Omental fat pad (tissue), 4 donors: ENCODE measurements around the gene AKT1S1. TPM values are rescaled to one million over a fixed set of nuclear protein-coding genes. Genes with fewer than 3 reads are reported as not detected.

Experiments
- ATAC-seq: fragments of 150-250 bp; one replicate; pipeline ENCODE4 v1.9.1; 2016; ENCODE audit warnings: mild to moderate bottlenecking, moderate library complexity; ENCODE audit not compliant: low FRiP score
- DNase-seq: peaks from one replicate; pipeline ENCODE4 v3.0.0-alpha.2; 2019; ENCODE audit warnings: low spot score
- total RNA-seq, 4 donors: library from RNA; depleted of rRNA; stranded (reverse); fragments of >200 nt; gene quantifications; one replicate each; pipeline ENCODE4 v1.1.0, GENCODE V29; 2016
- TF ChIP-seq, protein P1 (sequence below), 3 donors: fragments of 450-650 bp; IDR thresholded peaks; one replicate each; pipeline ENCODE4 v1.5.1; 2016 to 2017; ENCODE audit warnings: antibody characterized with exemption in 3 of 3, mild to moderate bottlenecking in 3 of 3, moderate library complexity in 2 of 3

The AKT1S1 gene
- total RNA-seq, 4 donors from 2014 or later: 12.2 to 18.3 (median 14.7) TPM

DNA sequence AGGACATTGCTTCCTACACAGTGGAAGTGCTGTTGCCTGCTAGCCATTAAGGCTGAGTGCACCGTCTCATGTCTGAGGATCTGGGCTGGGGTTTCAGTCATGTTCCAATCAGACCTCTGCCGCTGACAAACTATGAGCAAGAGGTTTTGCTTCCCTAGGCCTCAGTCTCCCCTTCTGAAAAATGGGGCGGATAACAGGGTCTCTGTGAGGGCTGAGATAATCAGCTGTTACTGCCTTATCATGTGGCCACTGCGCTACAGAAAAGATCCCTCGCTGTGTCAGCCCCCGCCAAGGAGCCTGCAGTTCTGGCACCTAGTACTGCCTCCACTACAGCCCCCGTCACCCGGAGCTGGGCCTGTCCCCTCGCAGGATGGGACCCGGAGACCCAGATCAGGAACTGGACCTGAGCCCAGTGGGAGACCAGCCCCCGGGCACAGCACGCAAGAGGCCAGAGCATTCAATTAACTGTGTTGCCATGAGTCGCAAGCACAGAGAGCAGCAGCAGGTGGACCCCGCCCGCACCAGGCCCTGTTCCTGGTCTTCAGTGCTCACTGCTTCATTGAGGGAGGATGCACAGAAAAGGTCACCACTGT lies 6.8 kb downstream of the AKT1S1 start:
- ATAC-seq (no peak), DNase-seq (no peak)
- TF ChIP-seq, protein P1, sequence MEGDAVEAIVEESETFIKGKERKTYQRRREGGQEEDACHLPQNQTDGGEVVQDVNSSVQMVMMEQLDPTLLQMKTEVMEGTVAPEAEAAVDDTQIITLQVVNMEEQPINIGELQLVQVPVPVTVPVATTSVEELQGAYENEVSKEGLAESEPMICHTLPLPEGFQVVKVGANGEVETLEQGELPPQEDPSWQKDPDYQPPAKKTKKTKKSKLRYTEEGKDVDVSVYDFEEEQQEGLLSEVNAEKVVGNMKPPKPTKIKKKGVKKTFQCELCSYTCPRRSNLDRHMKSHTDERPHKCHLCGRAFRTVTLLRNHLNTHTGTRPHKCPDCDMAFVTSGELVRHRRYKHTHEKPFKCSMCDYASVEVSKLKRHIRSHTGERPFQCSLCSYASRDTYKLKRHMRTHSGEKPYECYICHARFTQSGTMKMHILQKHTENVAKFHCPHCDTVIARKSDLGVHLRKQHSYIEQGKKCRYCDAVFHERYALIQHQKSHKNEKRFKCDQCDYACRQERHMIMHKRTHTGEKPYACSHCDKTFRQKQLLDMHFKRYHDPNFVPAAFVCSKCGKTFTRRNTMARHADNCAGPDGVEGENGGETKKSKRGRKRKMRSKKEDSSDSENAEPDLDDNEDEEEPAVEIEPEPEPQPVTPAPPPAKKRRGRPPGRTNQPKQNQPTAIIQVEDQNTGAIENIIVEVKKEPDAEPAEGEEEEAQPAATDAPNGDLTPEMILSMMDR (IDR thresholded peaks at IDR 0.05): no peak

DNA sequence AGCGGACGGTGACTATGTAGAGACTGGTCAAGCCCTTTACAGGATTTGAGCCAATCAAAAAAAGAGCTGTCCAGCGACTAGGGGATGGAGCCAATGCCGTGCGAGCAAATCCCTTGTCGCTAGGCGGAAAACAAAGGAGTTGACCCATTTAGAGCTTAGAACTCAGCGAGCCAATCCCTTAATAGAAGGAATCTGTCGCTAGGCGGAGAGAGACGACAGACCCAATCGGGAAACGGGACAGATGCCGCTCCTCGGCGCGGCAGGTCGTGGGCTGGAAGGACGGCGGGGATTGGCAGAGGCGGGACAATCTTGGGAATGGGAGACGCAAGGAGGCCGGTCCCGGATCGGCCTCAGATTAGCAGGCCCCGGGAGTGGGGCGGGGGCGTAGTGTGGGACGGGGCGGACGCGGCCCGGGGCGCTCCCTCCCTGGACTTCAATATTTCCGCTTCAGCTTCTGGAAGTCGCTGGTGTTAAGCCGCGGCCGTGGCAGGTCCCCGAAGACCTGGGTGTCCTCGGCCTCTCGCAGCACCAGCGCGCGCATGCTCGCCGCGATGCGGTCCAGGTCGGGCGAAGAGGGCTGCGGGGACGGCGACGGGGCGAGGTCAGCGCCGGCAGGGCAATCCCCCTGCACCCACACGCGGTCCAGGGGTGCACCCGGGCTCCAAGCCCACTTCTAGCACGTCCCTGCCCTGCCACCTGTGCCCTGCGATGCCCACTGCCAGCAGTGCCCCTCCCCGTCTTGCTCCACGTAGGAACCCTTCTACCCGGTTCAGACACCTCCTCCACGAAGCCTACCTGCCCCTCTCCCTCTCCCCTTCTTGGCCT lies 7.5 kb downstream of the AKT1S1 start:
- peak; percentile 79 for DNase-seq
- TF ChIP-seq, protein P1 (IDR thresholded peaks at IDR 0.05): no peak
- peak; percentile 86 for ATAC-seq

DNA sequence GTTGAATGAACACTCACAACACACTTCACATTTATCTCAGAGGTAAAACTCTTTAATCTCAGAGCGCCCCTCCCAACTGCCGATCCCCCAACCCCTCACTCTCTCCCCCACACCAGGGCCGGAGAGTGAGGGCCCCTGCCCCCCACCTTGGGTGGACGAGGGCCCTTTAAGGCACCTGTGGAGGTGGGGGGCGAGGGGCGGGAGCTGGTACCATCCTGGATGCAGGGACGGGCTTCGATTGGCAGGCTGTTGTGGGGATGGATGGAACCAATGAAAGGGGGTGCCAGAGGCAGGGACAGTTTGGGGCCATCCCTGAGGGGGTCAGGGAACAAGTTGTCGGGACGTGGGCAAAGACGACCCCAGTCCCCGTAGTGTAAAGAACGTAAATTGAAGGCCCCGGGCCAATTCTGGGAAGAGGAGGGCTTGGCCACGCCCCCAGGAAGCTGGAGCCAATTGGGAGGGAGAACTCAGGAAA lies 8.1 kb downstream of the AKT1S1 start:
- DNase-seq: peak; percentile 71
- TF ChIP-seq, protein P1 (IDR thresholded peaks at IDR 0.05): no peak
- peak; percentile 5 for ATAC-seq

DNA sequence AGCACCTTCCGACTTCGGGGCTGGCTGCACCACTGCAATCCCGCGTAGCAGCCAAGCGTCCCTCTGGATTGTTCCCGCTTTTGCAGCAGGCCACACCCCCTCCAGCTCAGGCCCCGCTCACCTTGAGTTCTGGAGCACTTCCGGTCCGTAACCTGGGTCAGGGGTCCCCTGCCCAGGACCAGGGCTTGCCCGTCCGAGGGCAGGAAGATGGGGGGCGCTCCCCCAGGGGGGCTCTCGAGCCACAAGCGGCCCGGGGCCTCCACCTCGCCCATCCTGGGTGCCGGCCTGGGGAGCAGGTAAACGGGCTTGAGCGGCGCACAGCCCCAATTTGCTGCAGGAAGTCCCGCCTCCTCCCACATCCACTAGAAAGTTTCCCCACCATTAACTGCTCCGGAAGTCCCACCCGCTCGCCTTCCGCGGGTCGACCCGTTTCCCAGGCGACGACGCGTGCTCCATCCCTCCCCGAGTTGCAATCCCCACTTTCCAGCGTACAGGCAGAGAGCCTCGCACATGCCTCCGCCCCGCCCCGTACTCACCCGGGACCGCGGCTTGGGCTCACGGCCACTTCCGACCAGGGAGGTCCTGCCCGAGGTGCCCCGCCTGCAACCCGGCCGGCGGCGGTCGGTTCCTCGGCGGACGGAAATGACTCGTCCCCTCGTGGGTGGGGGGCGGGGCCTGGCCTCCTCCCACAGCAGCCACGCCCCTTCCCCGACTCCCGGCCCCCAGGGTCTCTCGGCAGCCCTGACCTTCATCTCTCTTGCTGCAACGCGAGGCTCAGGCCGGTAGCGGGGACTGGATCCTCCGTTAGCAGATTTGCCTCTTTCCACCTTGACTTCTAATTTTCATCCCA lies 10.0 kb downstream of the AKT1S1 start, which contains the start of gene PNKP:
TSS of gene PNKP (minus strand) at position 644 of the 850 bp plus-strand sequence. CDS start at position 272, 372 bp downstream.
- DNase-seq (peak; percentile 62), ATAC-seq (peak; percentile 58)
- TF ChIP-seq, protein P1 (IDR thresholded peaks at IDR 0.05): no peak

DNA sequence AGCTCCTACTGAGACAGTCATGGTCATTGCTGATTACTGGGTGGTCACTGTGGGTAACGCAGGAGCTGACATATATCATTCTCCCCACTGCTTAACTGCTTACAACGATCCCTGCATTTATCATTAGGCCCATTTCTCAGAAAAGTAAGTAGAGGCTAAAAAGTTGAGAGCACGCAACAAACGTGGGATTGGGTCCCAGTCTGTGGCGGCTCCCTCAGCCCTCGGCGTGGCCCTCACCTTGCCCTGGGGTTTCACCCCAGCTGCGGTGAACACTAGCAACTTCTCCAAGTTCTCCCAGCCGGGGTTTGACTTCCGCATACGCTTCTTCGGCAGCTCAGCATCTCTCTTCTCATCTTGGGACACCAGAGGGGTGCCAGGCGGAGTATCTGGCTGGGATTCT lies 12.3 kb downstream of the AKT1S1 start:
- ATAC-seq: no peak
- DNase-seq: no peak
- TF ChIP-seq, protein P1 (IDR thresholded peaks at IDR 0.05): no peak

DNA sequence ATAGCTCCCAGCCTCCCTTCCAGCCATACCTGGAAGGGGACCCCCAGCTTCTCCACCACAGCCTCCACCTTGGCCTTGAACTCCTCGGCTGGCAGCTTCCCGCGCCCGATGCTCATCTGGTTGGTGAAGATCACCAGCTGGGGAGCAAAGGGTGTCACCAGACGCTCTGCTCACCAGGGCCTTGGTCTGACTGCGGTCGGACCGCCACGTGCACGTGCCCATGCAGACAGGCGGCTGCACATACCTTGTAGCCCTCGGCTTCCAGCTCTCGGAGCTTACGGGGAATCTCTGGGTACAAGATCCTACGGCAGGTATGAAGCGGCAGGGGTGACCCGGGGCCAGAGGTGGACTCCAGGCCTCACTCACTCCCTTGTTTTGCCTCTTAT lies 13.2 kb downstream of the AKT1S1 start:
- ATAC-seq: no peak
- DNase-seq: no peak
- TF ChIP-seq, protein P1 (IDR thresholded peaks at IDR 0.05): no peak
